Prostate gland (tissue), 2 donors: ENCODE results near the gene LTO1.

Experiments used
- CTCF ChIP-seq, 4 experiments: fragments of 200-600 bp in 2 of 4; fragments of 450-650 bp in 2 of 4; sonication (generic) in 2 of 4; IDR thresholded peaks; 1 replicate in 3 of 4; 2 replicates in 1 of 4; pipeline ENCODE4 v1.5.1; 2016 to 2019; ENCODE audit warnings: antibody characterized with exemption in 4 of 4, mild to moderate bottlenecking in 2 of 4, moderate library complexity in 2 of 4
- POLR2A ChIP-seq: fragments of 450-650 bp; IDR thresholded peaks from one replicate; pipeline ENCODE4 v1.6.1; 2016; ENCODE audit warnings: antibody characterized with exemption, mild to moderate bottlenecking
- POLR2AphosphoS5 ChIP-seq: sonication (generic); formaldehyde crosslinking; IDR thresholded peaks from one replicate; pipeline ENCODE4 v1.6.1; 2017; ENCODE audit warnings: antibody characterized with exemption

DNA sequence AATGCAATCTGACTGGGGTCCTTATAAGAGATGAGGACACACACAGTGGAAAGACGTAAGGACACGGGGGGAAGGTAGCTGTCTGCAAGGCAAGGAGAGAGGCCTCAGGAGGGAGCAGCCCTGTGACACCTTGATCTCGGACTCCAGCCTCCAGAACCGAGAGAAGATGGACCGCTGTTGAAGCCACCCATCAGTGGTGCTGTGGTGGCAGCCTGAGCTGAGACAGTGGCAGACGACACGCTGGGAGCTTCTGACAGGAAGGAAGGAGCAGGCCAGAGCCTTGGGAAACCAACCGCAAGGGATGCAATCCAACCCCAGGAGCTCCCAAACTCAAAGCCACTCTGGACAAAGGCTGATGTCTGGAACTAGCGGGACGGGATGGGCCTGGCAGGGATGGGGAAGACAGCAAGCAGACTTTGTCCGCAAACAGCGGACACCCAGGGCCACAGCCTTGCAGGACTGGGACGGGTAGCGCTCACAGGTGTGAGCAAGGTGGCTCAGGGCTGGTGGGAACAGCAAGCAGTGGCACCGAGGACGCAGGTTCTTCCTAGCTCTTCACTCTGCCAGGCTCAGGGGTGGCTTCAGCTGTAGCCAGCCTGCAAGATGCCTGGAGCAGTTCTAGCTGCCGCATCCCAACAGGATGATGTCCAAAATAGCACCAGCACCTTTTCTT lies 10.9 kb downstream of the LTO1 start:
- TF ChIP-seq CTCF (IDR thresholded peaks at IDR 0.05), result no peak
- TF ChIP-seq POLR2A, result no peak
- no peak for TF ChIP-seq POLR2AphosphoS5
